Naive thymus-derived CD4-positive, alpha-beta T cell (primary cell): ENCODE measurements around the gene SEC62. TPM values are rescaled to one million over a fixed set of nuclear protein-coding genes. Genes with fewer than 3 reads are reported as not detected.
A peak's percentile ranks its signal among the peaks of the same experiment; 100 is the strongest.
"Not testable (repeated sequence)": the region's sequence is repeated elsewhere in the genome, so short reads cannot be mapped to it uniquely, and the experiment has no call there.

ENCODE experiments used
- ATAC-seq: fragments of 150-1000 bp; cut with Tn5 transposase; 2 replicates; pipeline ENCODE4 v1.10.0; 2021; ENCODE audit warnings: mild to moderate bottlenecking, moderate library complexity
- CTCF ChIA-PET: fragments of 350-600 bp; sonication (Branson Sonifier 250); formaldehyde crosslinking; loops from one replicate; lab custom pipeline; 2021; ENCODE audit warnings: antibody characterized with exemption; lab: Charles Lee
- POLR2A ChIA-PET: fragments of 350-600 bp; sonication (Branson Sonifier 250); formaldehyde crosslinking; loops from one replicate; lab custom pipeline; 2021; ENCODE audit warnings: antibody characterized with exemption, inconsistent platforms; lab: Charles Lee
- DNase-seq, 9 donors: peaks; one replicate each; pipeline versions ENCODE4 v3.0.0 to v3.0.0-alpha.2; 2020 to 2022; ENCODE audit warnings: mixed read lengths in 1 of 9
- H3K27ac ChIP-seq: one replicate; pipeline ENCODE4 v1.7.0; 2013; ENCODE audit warnings: mild to moderate bottlenecking, low read depth, low read length, moderate library complexity
- H3K27me3 ChIP-seq, 2 donors: one replicate each; pipeline ENCODE4 v1.7.0; 2013; ENCODE audit warnings: low read length in 2 of 2, mild to moderate bottlenecking in 2 of 2, moderate library complexity in 2 of 2; ENCODE audit not compliant: control insufficient read depth in 2 of 2, insufficient read depth in 2 of 2
- H3K36me3 ChIP-seq, 3 experiments: 1 replicate in 2 of 3; 2 replicates in 1 of 3; pipeline ENCODE4 v1.7.0; 2013; ENCODE audit warnings: low read length in 3 of 3, mild to moderate bottlenecking in 3 of 3, moderate library complexity in 1 of 3; ENCODE audit not compliant: insufficient read depth in 3 of 3, control insufficient read depth in 2 of 3
- H3K4me1 ChIP-seq, 2 donors: one replicate each; pipeline ENCODE4 v1.7.0; 2013; ENCODE audit warnings: low read length in 2 of 2, mild to moderate bottlenecking in 2 of 2, moderate library complexity in 1 of 2; ENCODE audit not compliant: control insufficient read depth in 2 of 2, insufficient read depth in 2 of 2
- H3K4me3 ChIP-seq: 2 replicates; pipeline ENCODE4 v1.7.0; 2013; ENCODE audit warnings: mild to moderate bottlenecking, low read length
- H3K9me3 ChIP-seq, 3 experiments: 1 replicate in 2 of 3; 2 replicates in 1 of 3; pipeline ENCODE4 v1.7.0; 2013; ENCODE audit warnings: low read length in 3 of 3; ENCODE audit not compliant: control insufficient read depth in 2 of 3
- H3K27ac Mint-ChIP-seq, 9 donors: one replicate each; pipeline ENCODE4 v1.8.0; 2020 to 2022; ENCODE audit warnings: mixed read lengths in 9 of 9, mild to moderate bottlenecking in 8 of 9, moderate library complexity in 5 of 9, inconsistent platforms in 2 of 9
- H3K27me3 Mint-ChIP-seq, 5 donors: one replicate each; pipeline ENCODE4 v1.8.0; 2021 to 2022; ENCODE audit warnings: mixed read lengths in 5 of 5, mild to moderate bottlenecking in 1 of 5
- H3K36me3 Mint-ChIP-seq, 5 donors: one replicate each; pipeline ENCODE4 v1.8.0; 2020 to 2022; ENCODE audit warnings: mixed read lengths in 5 of 5, mild to moderate bottlenecking in 3 of 5, inconsistent platforms in 1 of 5
- H3K4me1 Mint-ChIP-seq, 7 donors: one replicate each; pipeline ENCODE4 v1.8.0; 2020 to 2022; ENCODE audit warnings: mixed read lengths in 7 of 7, mild to moderate bottlenecking in 3 of 7, inconsistent platforms in 1 of 7
- H3K4me3 Mint-ChIP-seq, 10 donors: one replicate each; pipeline ENCODE4 v1.8.0; 2020 to 2022; ENCODE audit warnings: mild to moderate bottlenecking in 10 of 10, mixed read lengths in 10 of 10, moderate library complexity in 6 of 10, inconsistent platforms in 2 of 10
- H3K9me3 Mint-ChIP-seq, 11 donors: one replicate each; pipeline ENCODE4 v1.8.0; 2020 to 2022; ENCODE audit warnings: mixed read lengths in 11 of 11, mild to moderate bottlenecking in 4 of 11, inconsistent platforms in 1 of 11, moderate library complexity in 1 of 11
- intact Hi-C, 2 donors: fragments of 100-400 bp; cut with micrococcal nuclease; formaldehyde crosslinking; loops; one replicate each; pipeline ENCODE4 v1.15.1; 2023
- polyA plus RNA-seq, 2 donors: library from polyadenylated mRNA; unstranded; fragments of 300-500 nt; fragmentation: Illumina TruSeq; gene quantifications; one replicate each; pipeline ENCODE4 v1.2.3, GENCODE V29; 2021
- total RNA-seq, 6 experiments: library from RNA in 5 of 6; stranded (reverse) in 5 of 6; gene quantifications; 1 replicate in 5 of 6; 2 replicates in 1 of 6; pipeline ENCODE4 v1.2.3 and lab custom pipeline; 2021 to 2026

SEC62 gene
- total and polyA plus RNA-seq, 7 experiments from 2014 or later, result 68.1 to 253 (median 110) TPM

DNA sequence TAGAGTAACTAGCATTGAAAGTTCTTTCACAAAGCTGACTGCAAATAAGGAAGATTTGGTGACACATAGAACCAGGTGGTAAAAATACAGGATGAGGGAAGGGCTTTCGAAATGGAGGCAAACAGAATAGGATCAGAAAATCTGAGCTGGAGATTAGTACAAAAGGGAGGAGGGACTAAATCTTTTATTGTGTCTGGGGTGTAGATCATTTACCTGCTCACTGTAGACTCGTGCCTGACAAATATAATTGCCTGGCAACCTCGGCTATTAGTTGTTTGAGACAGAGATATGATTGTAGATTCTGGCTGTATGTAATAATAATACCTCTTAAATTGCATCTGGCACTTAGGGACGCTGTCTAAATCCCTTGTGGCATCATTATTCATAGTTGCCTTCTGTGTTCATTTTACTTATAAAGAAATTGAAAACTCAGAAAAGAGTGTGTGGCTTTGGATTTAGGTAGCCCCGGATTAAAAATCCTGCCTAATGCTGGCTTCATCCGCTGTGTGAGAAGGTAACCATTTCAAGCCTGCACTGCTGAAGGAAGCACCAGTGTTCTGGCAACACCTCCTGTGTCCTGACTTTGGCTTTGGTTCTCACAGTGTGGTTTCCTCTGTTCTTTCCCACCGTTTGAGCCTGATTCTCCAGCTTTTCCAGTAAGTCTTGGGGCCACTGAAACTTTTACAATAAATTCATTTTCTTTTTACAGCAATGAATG is 46.2 kb downstream of the SEC62 start:
- no peaks in the 10 kb centered on the region for H3K27me3 ChIP-seq
- intact Hi-C loops, result no loop called here
- no peaks in the 10 kb centered on the region for H3K9me3 ChIP-seq
- H3K27me3 Mint-ChIP-seq, result peaks cover 0 to 10% (median 0%) of the 10 kb centered on the region in 5 donors
- H3K4me3 Mint-ChIP-seq, result no peak overlapping the region
- ATAC-seq (no peak), DNase-seq (no peak)
- no peaks in the 10 kb centered on the region for H3K4me1 ChIP-seq
- H3K4me3 ChIP-seq, result no peak overlapping the region
- peaks cover 0 to 30% (median 13%) of the 10 kb centered on the region in 7 donors for H3K4me1 Mint-ChIP-seq
- POLR2A ChIA-PET, result interaction anchor here (1.8 to 3.9 kb wide), 2 partner anchors 8 to 24 kb away, joined by 4 to 15 read pairs; partner anchors contain the start of gene GPR160
- H3K9me3 Mint-ChIP-seq, result peaks cover 0 to 1% (median 0%) of the 10 kb centered on the region in 11 donors
- H3K27ac ChIP-seq, result no peak overlapping the region
- no peak overlapping the region for H3K27ac Mint-ChIP-seq
- CTCF ChIA-PET, result no interaction called here
- no peaks in the 10 kb centered on the region for H3K36me3 Mint-ChIP-seq
- H3K36me3 ChIP-seq, result no peaks in the 10 kb centered on the region

DNA sequence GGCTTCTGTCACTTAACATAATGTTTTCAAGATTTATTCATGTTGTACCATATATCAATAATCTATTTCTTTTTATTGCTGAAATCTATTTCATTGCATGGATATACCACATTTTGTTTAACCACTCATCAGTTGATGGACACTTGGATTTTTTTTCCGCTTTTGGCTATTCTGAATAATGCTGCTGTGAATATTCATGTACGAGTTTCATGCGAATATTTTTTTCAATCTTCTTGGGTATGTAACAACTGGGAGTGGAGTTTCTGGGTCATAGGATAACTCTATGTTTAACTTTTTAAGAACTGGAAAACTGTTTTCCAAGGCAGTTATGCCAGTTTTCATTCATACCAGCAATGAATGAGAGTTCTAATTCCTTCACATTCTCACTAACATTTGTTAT is 49.5 kb downstream of the SEC62 start:
- no peaks in the 10 kb centered on the region for H3K36me3 Mint-ChIP-seq
- H3K9me3 Mint-ChIP-seq, result peaks cover 0 to 1% (median 0%) of the 10 kb centered on the region in 11 donors
- intact Hi-C loops, result no loop called here
- peaks cover 0 to 13% (median 0%) of the 10 kb centered on the region in 5 donors for H3K27me3 Mint-ChIP-seq
- Histone ChIP-seq H3K9me3 (no peaks in the 10 kb centered on the region), H3K27ac (no peak overlapping the region), H3K4me3 (no peak overlapping the region), H3K4me1 (peaks cover 0 to 9% of the 10 kb centered on the region in 2 donors), H3K27me3 (no peaks in the 10 kb centered on the region), H3K36me3 (no peaks in the 10 kb centered on the region)
- ChIA-PET CTCF (interaction anchor here (1.0 kb wide), 1 partner anchor 18 kb away, joined by 3 read pairs; no protein-coding TSS in a partner anchor), POLR2A (interaction anchor here (2.7 kb wide), 1 partner anchor 9 kb away, joined by 15 read pairs; no protein-coding TSS in a partner anchor)
- ATAC-seq, result no peak
- H3K4me3 Mint-ChIP-seq, result no peak overlapping the region
- no peak overlapping the region for H3K27ac Mint-ChIP-seq
- no peak for DNase-seq
- H3K4me1 Mint-ChIP-seq, result peaks cover 3 to 37% (median 18%) of the 10 kb centered on the region in 7 donors

DNA sequence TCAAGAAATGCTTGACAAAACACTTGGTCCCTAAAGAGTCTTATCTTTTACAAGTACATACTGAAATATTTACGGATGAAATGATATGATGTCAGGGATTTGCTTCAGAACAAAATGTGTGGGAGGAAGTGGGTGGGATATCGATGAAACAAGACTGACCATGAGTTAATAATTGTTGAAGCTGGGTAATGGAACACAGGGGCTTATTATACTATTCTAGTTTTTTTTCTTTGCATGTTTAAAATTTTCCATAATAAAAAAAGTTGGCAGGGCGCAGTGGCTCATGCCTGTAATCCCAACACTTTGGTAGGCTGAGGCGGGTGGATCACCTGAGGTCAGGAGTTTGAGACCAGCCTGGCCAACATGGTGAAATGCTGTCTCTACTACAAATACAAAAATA is 52.7 kb downstream of the SEC62 start:
- CTCF ChIA-PET, result interaction anchor here (0.6 to 2.7 kb wide), 2 partner anchors 11 to 14 kb away, joined by 3 to 9 read pairs; no protein-coding TSS in a partner anchor

DNA sequence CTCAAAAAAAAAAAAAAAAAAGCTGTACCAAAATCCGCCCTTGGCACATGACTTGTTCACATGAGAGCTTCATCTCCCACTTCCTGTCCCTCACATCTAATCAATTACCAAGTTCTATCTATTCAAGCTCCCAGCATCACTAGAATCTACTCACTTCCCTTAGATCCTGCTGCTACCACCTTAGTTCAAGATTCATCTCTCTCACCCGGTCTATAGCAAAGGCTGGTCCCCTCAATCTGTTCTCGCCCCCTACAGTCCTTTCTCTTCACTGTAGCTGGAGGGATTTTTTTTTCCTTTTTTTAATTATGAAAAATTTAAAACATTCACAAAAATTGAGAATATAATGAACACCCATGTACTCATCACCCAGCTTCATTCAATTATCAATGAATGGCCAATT is 54.5 kb downstream of the SEC62 start:
- H3K9me3 Mint-ChIP-seq, result peaks cover 0 to 2% (median 0%) of the 10 kb centered on the region in 11 donors
- H3K27me3 Mint-ChIP-seq, result peaks cover 0 to 17% (median 0%) of the 10 kb centered on the region in 5 donors
- no peak overlapping the region for H3K27ac ChIP-seq
- H3K4me1 Mint-ChIP-seq, result peaks cover 10 to 64% (median 30%) of the 10 kb centered on the region in 7 donors
- H3K36me3 ChIP-seq, result no peaks in the 10 kb centered on the region
- intact Hi-C loops, result loop anchor here in 1 of 2 donors (1.0 to 2.0 kb wide), 3 partner anchors 12 to 158 kb away; no protein-coding TSS in a partner anchor
- H3K27ac Mint-ChIP-seq, result peak overlapping the region in 8 of 9 donors; percentile 18 to 92 (median 73)
- H3K4me3 Mint-ChIP-seq, result peak overlapping the region in 7 of 10 donors; percentile 3 to 71 (median 42)
- ATAC-seq (peak; percentile 61), DNase-seq (peak in 6 of 9 donors; percentile 21 to 48 (median 40))
- peaks cover 0 to 9% of the 10 kb centered on the region in 2 donors for H3K4me1 ChIP-seq
- H3K27me3 ChIP-seq, result no peaks in the 10 kb centered on the region
- POLR2A ChIA-PET, result interaction anchor here (0.6 to 6.2 kb wide), 15 partner anchors 10 to 254 kb away, joined by 3 to 37 read pairs (median 5); partner anchors contain the start of genes GPR160, MYNN and SEC62
- peaks cover 0 to 4% (median 0%) of the 10 kb centered on the region in 5 donors for H3K36me3 Mint-ChIP-seq
- no peaks in the 10 kb centered on the region for H3K9me3 ChIP-seq
- CTCF ChIA-PET, result interaction anchor here (0.6 to 2.7 kb wide), 14 partner anchors 8 to 159 kb away, joined by 3 to 10 read pairs (median 3); partner anchors contain the start of gene GPR160
- no peak overlapping the region for H3K4me3 ChIP-seq

More for the DNA sequence above, 52.7 kb downstream of the SEC62 start:
- DNase-seq, H3K4me3 Mint-ChIP-seq, ATAC-seq, H3K27me3 ChIP-seq, H3K9me3 Mint-ChIP-seq, H3K4me3 ChIP-seq, H3K36me3 Mint-ChIP-seq, H3K4me1 ChIP-seq, H3K27ac Mint-ChIP-seq, intact Hi-C loops, H3K9me3 ChIP-seq, H3K27ac ChIP-seq, H3K36me3 ChIP-seq: not testable (repeated sequence)
- POLR2A ChIA-PET, result interaction anchor here (0.7 to 6.2 kb wide), 5 partner anchors 13 to 65 kb away, joined by 3 to 37 read pairs (median 4); partner anchors contain the start of gene SEC62
- Mint-ChIP-seq H3K4me1 (peaks cover 4 to 53% (median 26%) of the 10 kb centered on the region in 7 donors), H3K27me3 (peaks cover 0 to 15% (median 0%) of the 10 kb centered on the region in 5 donors)

DNA sequence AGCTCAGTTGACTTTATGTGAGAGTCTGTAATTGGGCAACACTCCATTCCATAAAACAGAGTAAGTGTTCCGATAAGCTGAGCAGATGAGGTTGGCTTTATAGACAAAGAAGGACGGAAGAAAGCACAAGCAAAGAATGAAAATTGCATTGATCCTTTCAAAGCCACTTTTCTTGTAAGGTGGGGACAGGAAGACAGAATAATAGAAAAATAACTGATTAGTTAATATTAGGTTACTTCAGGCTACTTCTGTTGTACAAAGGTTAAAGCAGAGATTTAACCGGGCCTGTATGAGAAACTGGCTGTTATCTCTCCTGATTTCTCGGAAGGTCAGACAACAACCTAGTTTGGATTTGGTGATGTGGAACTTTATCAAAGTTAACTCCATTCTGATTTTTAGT is 55.7 kb downstream of the SEC62 start:
- DNase-seq (no peak), ATAC-seq (no peak)
- ChIA-PET CTCF (interaction anchor here (0.6 to 2.7 kb wide), 8 partner anchors 15 to 157 kb away, joined by 3 to 10 read pairs (median 4); partner anchors contain the start of gene GPR160), POLR2A (interaction anchor here (0.9 to 6.2 kb wide), 7 partner anchors 11 to 159 kb away, joined by 3 to 37 read pairs (median 15); partner anchors contain the start of genes PHC3 and SEC62)
- peaks cover 0 to 6% (median 0%) of the 10 kb centered on the region in 5 donors for H3K36me3 Mint-ChIP-seq
- peak overlapping the region in 2 of 9 donors; percentile 18 to 20 for H3K27ac Mint-ChIP-seq
- intact Hi-C loops, result no loop called here
- H3K36me3 ChIP-seq, result no peaks in the 10 kb centered on the region
- H3K9me3 Mint-ChIP-seq, result peaks cover 0 to 6% (median 2%) of the 10 kb centered on the region in 11 donors
- no peak overlapping the region for H3K4me3 Mint-ChIP-seq
- no peaks in the 10 kb centered on the region for H3K9me3 ChIP-seq
- H3K4me3 ChIP-seq, result no peak overlapping the region
- no peaks in the 10 kb centered on the region for H3K27me3 ChIP-seq
- peaks cover 4 to 12% of the 10 kb centered on the region in 2 donors for H3K4me1 ChIP-seq
- H3K27me3 Mint-ChIP-seq, result peaks cover 0 to 10% (median 0%) of the 10 kb centered on the region in 5 donors
- no peak overlapping the region for H3K27ac ChIP-seq
- peaks cover 15 to 61% (median 33%) of the 10 kb centered on the region in 7 donors for H3K4me1 Mint-ChIP-seq

DNA sequence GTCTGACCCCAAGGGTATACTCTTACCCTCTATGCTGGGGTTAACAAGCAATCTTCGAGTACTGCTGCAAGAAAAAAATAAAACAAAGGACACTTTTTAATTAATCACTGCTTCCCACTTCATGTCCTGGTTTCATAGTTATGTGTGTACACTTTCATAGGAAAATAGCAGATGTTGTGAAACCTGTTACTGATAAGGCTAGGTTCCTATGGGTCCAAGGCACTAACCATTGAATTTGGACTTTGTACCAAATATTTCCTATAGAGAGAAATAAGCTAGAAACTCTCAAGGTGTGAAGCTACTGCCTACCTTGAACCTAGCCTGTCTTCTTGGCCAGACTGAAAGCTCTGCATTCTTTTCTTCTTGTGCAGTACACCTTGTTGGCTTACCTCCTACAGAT is 56.6 kb downstream of the SEC62 start:
- H3K9me3 Mint-ChIP-seq, result peaks cover 0 to 8% (median 4%) of the 10 kb centered on the region in 11 donors
- peaks cover 23 to 67% (median 41%) of the 10 kb centered on the region in 7 donors for H3K4me1 Mint-ChIP-seq
- Histone ChIP-seq H3K9me3 (no peaks in the 10 kb centered on the region), H3K27ac (no peak overlapping the region), H3K27me3 (no peaks in the 10 kb centered on the region), H3K4me1 (peaks cover 4 to 20% of the 10 kb centered on the region in 2 donors), H3K36me3 (no peaks in the 10 kb centered on the region), H3K4me3 (no peak overlapping the region)
- ATAC-seq, result no peak
- CTCF ChIA-PET, result no interaction called here
- no peak overlapping the region for H3K27ac Mint-ChIP-seq
- peaks cover 0 to 8% (median 0%) of the 10 kb centered on the region in 5 donors for H3K27me3 Mint-ChIP-seq
- DNase-seq, result no peak
- POLR2A ChIA-PET, result interaction anchor here (6.2 kb wide), 1 partner anchor 10 kb away, joined by 37 read pairs; no protein-coding TSS in a partner anchor
- peaks cover 0 to 11% (median 0%) of the 10 kb centered on the region in 5 donors for H3K36me3 Mint-ChIP-seq
- intact Hi-C loops, result no loop called here
- no peak overlapping the region for H3K4me3 Mint-ChIP-seq
